ENCODE measurements around the gene PPFIA1. TPM values are rescaled to one million over a fixed set of nuclear protein-coding genes. Genes with fewer than 3 reads are reported as not detected.

Gene PPFIA1
- total and polyA plus RNA-seq, 2 experiments from 2014 or later: 36.0 to 39.6 TPM

DNA sequence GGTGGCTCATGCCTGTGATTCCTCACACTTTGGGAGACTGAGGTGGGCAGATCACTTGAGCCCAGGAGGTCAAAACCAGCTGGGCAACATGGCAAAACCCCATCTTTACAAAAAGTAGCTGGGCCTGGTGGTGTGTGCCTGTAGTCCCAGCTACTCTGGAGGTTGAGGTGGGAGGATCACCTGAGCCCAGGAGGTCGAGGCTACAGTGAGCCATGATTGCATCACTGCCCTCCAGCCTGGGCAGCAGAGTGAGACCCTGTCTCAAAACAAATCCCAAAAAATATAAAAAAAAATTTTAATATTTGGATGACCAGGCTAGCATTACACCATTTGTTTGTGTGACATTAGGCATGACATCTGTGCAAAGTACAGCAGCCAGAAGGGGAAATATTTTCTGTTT is 78.1 kb downstream of the PPFIA1 start:
- Histone ChIP-seq H3K27me3 (no peaks in the 10 kb centered on the region), H3K36me3 (replicated peaks; ENCODE audit: insufficient read depth, low read depth) (no peaks in the 10 kb centered on the region), H3K27ac (no peak overlapping the region), H3K9me2 (replicated peaks; ENCODE audit: insufficient read depth) (no peaks in the 10 kb centered on the region), H3K4me1 (ENCODE audit: insufficient read depth) (no peaks in the 10 kb centered on the region), H4K20me1 (ENCODE audit: insufficient read depth, poor library complexity, severe bottlenecking) (no peaks in the 10 kb centered on the region), H2AFZ (no peak overlapping the region), H3K4me2 (no peak overlapping the region), H3K4me3 (no peak overlapping the region), H3K9me3 (ENCODE audit: low read depth) (no peaks in the 10 kb centered on the region), H3K79me2 (no peaks in the 10 kb centered on the region)
- 88% methylated on average over 1 of the region's 1 CpG for WGBS (ENCODE audit: low lambda C conversion rate, missing lambda C conversion rate)
- no peak for DNase-seq (ENCODE audit: low spot score)
- TF ChIP-seq EZH2phosphoT487 (IDR thresholded peaks at IDR 0.05; ENCODE audit: low read depth, severe bottlenecking, unreplicated experiment): no peak
- TF ChIP-seq, protein P1, sequence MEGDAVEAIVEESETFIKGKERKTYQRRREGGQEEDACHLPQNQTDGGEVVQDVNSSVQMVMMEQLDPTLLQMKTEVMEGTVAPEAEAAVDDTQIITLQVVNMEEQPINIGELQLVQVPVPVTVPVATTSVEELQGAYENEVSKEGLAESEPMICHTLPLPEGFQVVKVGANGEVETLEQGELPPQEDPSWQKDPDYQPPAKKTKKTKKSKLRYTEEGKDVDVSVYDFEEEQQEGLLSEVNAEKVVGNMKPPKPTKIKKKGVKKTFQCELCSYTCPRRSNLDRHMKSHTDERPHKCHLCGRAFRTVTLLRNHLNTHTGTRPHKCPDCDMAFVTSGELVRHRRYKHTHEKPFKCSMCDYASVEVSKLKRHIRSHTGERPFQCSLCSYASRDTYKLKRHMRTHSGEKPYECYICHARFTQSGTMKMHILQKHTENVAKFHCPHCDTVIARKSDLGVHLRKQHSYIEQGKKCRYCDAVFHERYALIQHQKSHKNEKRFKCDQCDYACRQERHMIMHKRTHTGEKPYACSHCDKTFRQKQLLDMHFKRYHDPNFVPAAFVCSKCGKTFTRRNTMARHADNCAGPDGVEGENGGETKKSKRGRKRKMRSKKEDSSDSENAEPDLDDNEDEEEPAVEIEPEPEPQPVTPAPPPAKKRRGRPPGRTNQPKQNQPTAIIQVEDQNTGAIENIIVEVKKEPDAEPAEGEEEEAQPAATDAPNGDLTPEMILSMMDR (IDR thresholded peaks at IDR 0.05; ENCODE audit: poor library complexity): no peak

DNA sequence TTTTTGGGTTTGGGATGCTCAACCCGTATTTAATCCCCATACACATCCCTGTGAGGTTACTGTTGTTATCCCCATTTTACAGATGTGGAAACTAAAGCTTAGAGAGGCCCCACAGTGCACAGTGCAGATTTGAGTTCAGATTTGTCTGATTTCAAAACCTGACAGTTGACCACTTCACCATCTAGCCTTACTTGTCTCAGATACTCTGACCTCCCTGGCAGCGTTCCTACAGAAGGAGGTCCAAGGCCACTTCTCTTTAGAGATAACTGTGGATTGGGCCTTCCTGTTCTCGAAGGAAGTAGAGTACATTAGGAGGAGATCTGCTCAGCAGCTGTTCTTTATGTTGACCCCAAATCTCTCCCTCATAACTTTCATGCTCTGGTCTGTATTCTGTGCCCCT is 81.2 kb downstream of the PPFIA1 start:
- no peak for DNase-seq (ENCODE audit: low spot score)
- H3K27ac ChIP-seq: no peak overlapping the region
- H3K4me1 ChIP-seq (ENCODE audit: insufficient read depth): no peaks in the 10 kb centered on the region
- H4K20me1 ChIP-seq (ENCODE audit: insufficient read depth, poor library complexity, severe bottlenecking): no peaks in the 10 kb centered on the region
- H3K36me3 ChIP-seq (replicated peaks; ENCODE audit: insufficient read depth, low read depth): no peaks in the 10 kb centered on the region
- no peak overlapping the region for H3K4me3 ChIP-seq
- H3K27me3 ChIP-seq: no peaks in the 10 kb centered on the region
- 85% methylated on average over 3 of the region's 3 CpGs for WGBS (ENCODE audit: low lambda C conversion rate, missing lambda C conversion rate)
- H3K79me2 ChIP-seq: no peaks in the 10 kb centered on the region
- TF ChIP-seq, protein P1 (IDR thresholded peaks at IDR 0.05; ENCODE audit: poor library complexity): no peak
- TF ChIP-seq EZH2phosphoT487 (IDR thresholded peaks at IDR 0.05; ENCODE audit: low read depth, severe bottlenecking, unreplicated experiment): no peak
- TF ChIP-seq EZH2 (IDR thresholded peaks at IDR 0.05; ENCODE audit: borderline replicate concordance): no peak
- H3K9me2 ChIP-seq (replicated peaks; ENCODE audit: insufficient read depth): no peaks in the 10 kb centered on the region
- H2AFZ ChIP-seq: no peak overlapping the region
- H3K4me2 ChIP-seq: no peak overlapping the region
- no peaks in the 10 kb centered on the region for H3K9me3 ChIP-seq (ENCODE audit: low read depth)

DNA sequence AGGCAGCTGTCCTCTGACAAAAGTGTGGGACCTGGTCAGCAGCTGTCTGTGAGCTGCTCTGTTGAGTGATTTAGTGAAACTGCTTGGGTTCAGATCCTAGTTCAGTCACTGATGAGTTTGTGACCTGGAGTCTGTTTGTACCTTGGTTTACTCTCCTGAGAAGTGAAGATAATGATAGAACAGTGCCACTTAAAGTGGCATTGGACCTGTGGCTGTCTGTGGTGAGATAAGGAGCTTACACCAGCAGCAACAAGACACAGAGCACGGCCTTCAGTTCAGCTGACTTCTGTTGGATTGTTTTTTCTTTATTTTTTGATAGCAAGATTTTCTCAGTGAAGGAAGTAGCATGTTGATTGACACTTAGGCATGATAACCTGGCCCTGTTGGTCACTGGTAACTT is 81.6 kb downstream of the PPFIA1 start:
- Histone ChIP-seq H3K9me2 (replicated peaks; ENCODE audit: insufficient read depth) (no peaks in the 10 kb centered on the region), H3K4me2 (no peak overlapping the region), H2AFZ (no peak overlapping the region), H4K20me1 (ENCODE audit: insufficient read depth, poor library complexity, severe bottlenecking) (no peaks in the 10 kb centered on the region), H3K4me3 (no peak overlapping the region), H3K4me1 (ENCODE audit: insufficient read depth) (no peaks in the 10 kb centered on the region), H3K36me3 (replicated peaks; ENCODE audit: insufficient read depth, low read depth) (no peaks in the 10 kb centered on the region), H3K27me3 (no peaks in the 10 kb centered on the region), H3K79me2 (no peaks in the 10 kb centered on the region), H3K27ac (no peak overlapping the region), H3K9me3 (ENCODE audit: low read depth) (no peaks in the 10 kb centered on the region)
- TF ChIP-seq EZH2phosphoT487 (IDR thresholded peaks at IDR 0.05; ENCODE audit: low read depth, severe bottlenecking, unreplicated experiment) (no peak), EZH2 (IDR thresholded peaks at IDR 0.05; ENCODE audit: borderline replicate concordance) (no peak)
- TF ChIP-seq, protein P1 (IDR thresholded peaks at IDR 0.05; ENCODE audit: poor library complexity): no peak
- no peak for DNase-seq (ENCODE audit: low spot score)
- 85% methylated on average over 1 of the region's 1 CpG for WGBS (ENCODE audit: low lambda C conversion rate, missing lambda C conversion rate)

DNA sequence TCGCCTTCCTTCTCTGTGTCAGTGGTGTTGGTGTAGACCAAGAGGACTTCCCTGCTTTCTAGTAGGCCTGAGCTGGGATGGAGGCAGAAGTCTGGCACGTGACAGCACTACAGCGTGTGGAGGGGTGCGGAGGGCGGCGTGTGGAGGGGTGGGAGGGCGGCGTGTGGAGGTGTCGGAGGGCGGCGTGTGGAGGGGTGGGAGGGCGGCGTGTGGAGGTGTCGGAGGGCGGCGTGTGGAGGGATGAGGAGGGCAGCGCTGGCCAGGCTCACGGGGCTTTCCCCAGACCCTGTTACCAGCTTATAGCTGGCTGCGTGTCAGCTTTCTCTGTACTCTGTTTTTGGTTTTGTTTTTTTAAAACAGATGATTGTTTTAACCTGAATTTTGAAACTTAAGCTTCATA is 82.1 kb downstream of the PPFIA1 start:
- Histone ChIP-seq H3K27ac (no peak overlapping the region), H4K20me1 (ENCODE audit: insufficient read depth, poor library complexity, severe bottlenecking) (no peaks in the 10 kb centered on the region), H3K9me2 (replicated peaks; ENCODE audit: insufficient read depth) (no peaks in the 10 kb centered on the region), H3K27me3 (no peaks in the 10 kb centered on the region), H2AFZ (no peak overlapping the region), H3K4me2 (no peak overlapping the region), H3K9me3 (ENCODE audit: low read depth) (no peaks in the 10 kb centered on the region), H3K4me3 (no peak overlapping the region), H3K36me3 (replicated peaks; ENCODE audit: insufficient read depth, low read depth) (no peaks in the 10 kb centered on the region), H3K79me2 (no peaks in the 10 kb centered on the region), H3K4me1 (ENCODE audit: insufficient read depth) (no peaks in the 10 kb centered on the region)
- TF ChIP-seq, protein P1 (IDR thresholded peaks at IDR 0.05; ENCODE audit: poor library complexity): no peak
- no peak for TF ChIP-seq EZH2 (IDR thresholded peaks at IDR 0.05; ENCODE audit: borderline replicate concordance)
- TF ChIP-seq EZH2phosphoT487 (IDR thresholded peaks at IDR 0.05; ENCODE audit: low read depth, severe bottlenecking, unreplicated experiment): no peak
- no peak for DNase-seq (ENCODE audit: low spot score)
- WGBS (ENCODE audit: low lambda C conversion rate, missing lambda C conversion rate): 93% methylated on average over 15 of the region's 19 CpGs

Measured in hepatocyte (in vitro differentiated cells).